Fibroblast of pulmonary artery (primary cell): Measurements from ENCODE around the gene CC2D2B.
"Not testable (repeated sequence)": the region's sequence is repeated elsewhere in the genome, so short reads cannot be mapped to it uniquely, and the experiment has no call there.

Experiments used
- DNase-seq: peaks from one replicate; pipeline ENCODE4 v3.0.0-alpha.2; 2010; ENCODE audit warnings: low read depth
- H3K4me3 ChIP-seq: replicated peaks from 2 replicates; pipeline ENCODE4 v1.5.1; 2011; ENCODE audit warnings: low read depth, mild to moderate bottlenecking, control low read depth, low read length, moderate library complexity
- CTCF ChIP-seq: IDR thresholded peaks from 2 replicates; pipeline ENCODE4 v1.5.1; 2011; ENCODE audit warnings: mild to moderate bottlenecking, control low read depth, low read length, inconsistent platforms; ENCODE audit errors: missing control alignments

CC2D2B gene

DNA sequence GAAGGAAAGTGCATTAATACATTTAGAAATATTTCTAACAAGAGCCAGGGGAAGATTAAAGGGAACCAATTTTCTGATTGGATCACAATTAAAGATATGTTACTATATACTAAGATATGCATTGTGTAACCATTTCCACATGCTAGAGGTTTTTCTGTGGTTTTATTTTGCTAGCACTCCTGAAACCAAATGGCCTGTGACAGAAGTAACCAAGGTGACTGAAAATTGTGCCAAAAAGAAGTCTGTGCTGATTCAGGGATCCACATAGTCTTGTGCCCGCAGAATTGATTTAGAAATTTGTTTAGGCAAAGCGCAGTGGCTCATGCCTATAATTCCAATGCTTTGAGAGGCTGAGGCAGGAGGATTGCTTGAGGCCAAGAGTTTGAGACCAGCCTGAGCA, 1.8 kb downstream of the CC2D2B start:
- TF ChIP-seq CTCF, result no peak
- DNase-seq, result no peak
- no peak overlapping the region for H3K4me3 ChIP-seq

DNA sequence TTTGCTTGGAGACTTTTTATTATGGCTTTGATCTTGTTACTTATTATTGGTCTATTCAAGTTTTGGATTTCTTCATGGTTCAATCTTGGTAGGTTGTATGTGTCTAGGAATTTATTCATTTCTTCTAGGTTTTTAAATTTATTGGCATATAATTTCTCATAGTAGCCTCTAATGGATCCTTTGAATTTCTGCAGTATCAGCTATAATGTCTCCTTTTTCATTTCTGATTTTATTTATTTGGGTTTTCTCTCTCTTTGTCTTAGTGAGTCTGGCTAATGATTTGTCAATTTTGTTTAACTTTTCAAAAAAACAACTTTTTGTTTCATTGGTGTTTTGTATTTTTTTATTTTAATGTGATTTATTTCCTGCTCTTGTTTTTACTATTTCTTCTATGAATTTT, 8.3 kb downstream of the CC2D2B start:
- DNase-seq, H3K4me3 ChIP-seq: not testable (repeated sequence)

- no peak for TF ChIP-seq CTCF
- no peak for DNase-seq
Observed at GRCh38 chr10:95920798-95921426, 13.1 kb downstream of the CC2D2B start.

GRCh38 chr10:95925033-95925432, 17.3 kb downstream of the CC2D2B start:
- DNase-seq, result no peak
- no peak overlapping the region for H3K4me3 ChIP-seq
- TF ChIP-seq CTCF, result no peak

More at GRCh38 chr10:95920798-95921426, 13.1 kb downstream of the CC2D2B start:
- H3K4me3 ChIP-seq, result no peak overlapping the region

GRCh38 chr10:95935429-95935828, 27.7 kb downstream of the CC2D2B start:
- H3K4me3 ChIP-seq, result no peak overlapping the region
- no peak for TF ChIP-seq CTCF
- DNase-seq, result no peak

GRCh38 chr10:95941115-95941514, 33.3 kb downstream of the CC2D2B start:
- no peak for TF ChIP-seq CTCF
- DNase-seq, result no peak
- no peak overlapping the region for H3K4me3 ChIP-seq

- DNase-seq, result no peak
- TF ChIP-seq CTCF, result no peak
- no peak overlapping the region for H3K4me3 ChIP-seq
Observed at GRCh38 chr10:95963202-95963990, 55.6 kb downstream of the CC2D2B start.
